ENCODE measurements around the gene FAM120C. TPM values are rescaled to one million over a fixed set of nuclear protein-coding genes. Genes with fewer than 3 reads are reported as not detected.
A peak's percentile ranks its signal among the peaks of the same experiment; 100 is the strongest.

Gene FAM120C
- total and polyA plus RNA-seq, 2 experiments from 2014 or later, result 9.3 to 9.8 TPM

DNA sequence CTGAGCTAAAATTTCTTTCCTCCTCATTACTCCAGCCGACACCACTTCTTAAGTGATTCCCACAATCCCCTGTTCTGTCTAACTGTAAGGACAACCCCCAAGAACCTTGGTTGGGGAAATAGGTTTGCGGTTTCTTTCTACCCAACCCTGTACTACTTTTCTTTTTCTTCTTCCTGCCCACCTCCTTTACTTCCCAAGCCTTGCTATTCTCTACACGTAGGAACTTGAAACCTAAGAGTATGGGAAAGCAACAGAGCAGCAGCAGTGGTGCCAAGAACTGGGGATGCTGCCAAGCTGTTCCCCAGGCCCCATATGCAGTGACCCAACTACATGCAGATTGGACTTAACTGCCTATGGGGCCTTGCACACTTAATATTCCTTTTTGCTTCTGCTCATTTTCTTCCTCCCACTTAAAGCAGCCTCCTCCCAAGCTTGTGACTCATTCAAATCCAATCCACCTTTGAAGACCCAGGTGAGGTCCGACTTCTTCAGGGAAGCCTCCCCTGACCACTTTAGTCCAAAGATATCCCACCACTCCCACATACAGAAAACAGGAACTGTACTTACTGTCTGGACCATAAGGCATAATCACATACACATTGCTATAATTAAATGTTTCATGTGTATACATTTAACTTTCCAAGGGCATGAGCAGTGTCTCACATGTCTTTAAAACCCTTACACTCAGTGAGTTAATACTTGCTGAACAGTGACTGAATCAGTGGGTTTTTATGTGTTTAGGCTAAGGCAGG is 1.7 kb downstream of the FAM120C start:
- H3K9me3 Mint-ChIP-seq, result no peaks in the 10 kb centered on the region
- peaks cover 11% of the 10 kb centered on the region for H3K4me1 ChIP-seq (ENCODE audit: insufficient read depth)
- H3K9me2 ChIP-seq (ENCODE audit: insufficient read depth), result no peaks in the 10 kb centered on the region
- H3K27me3 ChIP-seq (ENCODE audit: insufficient read depth), result no peaks in the 10 kb centered on the region
- DNase-seq (ENCODE audit: low spot score), result no peak
- no peaks in the 10 kb centered on the region for H3K36me3 ChIP-seq (ENCODE audit: insufficient read depth)
- H3K27me3 Mint-ChIP-seq (ENCODE audit: insufficient read depth, low read depth, poor library complexity), result no peaks in the 10 kb centered on the region
- H3K4me2 ChIP-seq, result peak overlapping the region; percentile 82
- H3K27ac Mint-ChIP-seq, result peak overlapping the region; percentile 55; the same call in 1 of the 2 replicates
- TF ChIP-seq JUNB (IDR thresholded peaks at IDR 0.05; ENCODE audit: unreplicated experiment) (no peak), POLR2AphosphoS5 (IDR thresholded peaks at IDR 0.05; ENCODE audit: low read depth) (no peak), ZNF331 (CRISPR knock-in tag; IDR thresholded peaks at IDR 0.05; ENCODE audit: low read depth) (no peak), NANOG (IDR thresholded peaks at IDR 0.05; ENCODE audit: borderline replicate concordance) (no peak), STAT1 (IDR thresholded peaks at IDR 0.05; ENCODE audit: unreplicated experiment) (no peak), ZNF114 (CRISPR knock-in tag; IDR thresholded peaks at IDR 0.05) (no peak), CREB1 (CRISPR knock-in tag; IDR thresholded peaks at IDR 0.05; ENCODE audit: low read depth) (no peak), EZH2phosphoT487 (IDR thresholded peaks at IDR 0.05; ENCODE audit: unreplicated experiment) (no peak), EZH2 (IDR thresholded peaks at IDR 0.05; ENCODE audit: low read depth, unreplicated experiment) (no peak)
- TF ChIP-seq, protein P1, sequence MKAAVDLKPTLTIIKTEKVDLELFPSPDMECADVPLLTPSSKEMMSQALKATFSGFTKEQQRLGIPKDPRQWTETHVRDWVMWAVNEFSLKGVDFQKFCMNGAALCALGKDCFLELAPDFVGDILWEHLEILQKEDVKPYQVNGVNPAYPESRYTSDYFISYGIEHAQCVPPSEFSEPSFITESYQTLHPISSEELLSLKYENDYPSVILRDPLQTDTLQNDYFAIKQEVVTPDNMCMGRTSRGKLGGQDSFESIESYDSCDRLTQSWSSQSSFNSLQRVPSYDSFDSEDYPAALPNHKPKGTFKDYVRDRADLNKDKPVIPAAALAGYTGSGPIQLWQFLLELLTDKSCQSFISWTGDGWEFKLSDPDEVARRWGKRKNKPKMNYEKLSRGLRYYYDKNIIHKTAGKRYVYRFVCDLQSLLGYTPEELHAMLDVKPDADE (IDR thresholded peaks at IDR 0.05), result no peak
- TF ChIP-seq, protein P2, sequence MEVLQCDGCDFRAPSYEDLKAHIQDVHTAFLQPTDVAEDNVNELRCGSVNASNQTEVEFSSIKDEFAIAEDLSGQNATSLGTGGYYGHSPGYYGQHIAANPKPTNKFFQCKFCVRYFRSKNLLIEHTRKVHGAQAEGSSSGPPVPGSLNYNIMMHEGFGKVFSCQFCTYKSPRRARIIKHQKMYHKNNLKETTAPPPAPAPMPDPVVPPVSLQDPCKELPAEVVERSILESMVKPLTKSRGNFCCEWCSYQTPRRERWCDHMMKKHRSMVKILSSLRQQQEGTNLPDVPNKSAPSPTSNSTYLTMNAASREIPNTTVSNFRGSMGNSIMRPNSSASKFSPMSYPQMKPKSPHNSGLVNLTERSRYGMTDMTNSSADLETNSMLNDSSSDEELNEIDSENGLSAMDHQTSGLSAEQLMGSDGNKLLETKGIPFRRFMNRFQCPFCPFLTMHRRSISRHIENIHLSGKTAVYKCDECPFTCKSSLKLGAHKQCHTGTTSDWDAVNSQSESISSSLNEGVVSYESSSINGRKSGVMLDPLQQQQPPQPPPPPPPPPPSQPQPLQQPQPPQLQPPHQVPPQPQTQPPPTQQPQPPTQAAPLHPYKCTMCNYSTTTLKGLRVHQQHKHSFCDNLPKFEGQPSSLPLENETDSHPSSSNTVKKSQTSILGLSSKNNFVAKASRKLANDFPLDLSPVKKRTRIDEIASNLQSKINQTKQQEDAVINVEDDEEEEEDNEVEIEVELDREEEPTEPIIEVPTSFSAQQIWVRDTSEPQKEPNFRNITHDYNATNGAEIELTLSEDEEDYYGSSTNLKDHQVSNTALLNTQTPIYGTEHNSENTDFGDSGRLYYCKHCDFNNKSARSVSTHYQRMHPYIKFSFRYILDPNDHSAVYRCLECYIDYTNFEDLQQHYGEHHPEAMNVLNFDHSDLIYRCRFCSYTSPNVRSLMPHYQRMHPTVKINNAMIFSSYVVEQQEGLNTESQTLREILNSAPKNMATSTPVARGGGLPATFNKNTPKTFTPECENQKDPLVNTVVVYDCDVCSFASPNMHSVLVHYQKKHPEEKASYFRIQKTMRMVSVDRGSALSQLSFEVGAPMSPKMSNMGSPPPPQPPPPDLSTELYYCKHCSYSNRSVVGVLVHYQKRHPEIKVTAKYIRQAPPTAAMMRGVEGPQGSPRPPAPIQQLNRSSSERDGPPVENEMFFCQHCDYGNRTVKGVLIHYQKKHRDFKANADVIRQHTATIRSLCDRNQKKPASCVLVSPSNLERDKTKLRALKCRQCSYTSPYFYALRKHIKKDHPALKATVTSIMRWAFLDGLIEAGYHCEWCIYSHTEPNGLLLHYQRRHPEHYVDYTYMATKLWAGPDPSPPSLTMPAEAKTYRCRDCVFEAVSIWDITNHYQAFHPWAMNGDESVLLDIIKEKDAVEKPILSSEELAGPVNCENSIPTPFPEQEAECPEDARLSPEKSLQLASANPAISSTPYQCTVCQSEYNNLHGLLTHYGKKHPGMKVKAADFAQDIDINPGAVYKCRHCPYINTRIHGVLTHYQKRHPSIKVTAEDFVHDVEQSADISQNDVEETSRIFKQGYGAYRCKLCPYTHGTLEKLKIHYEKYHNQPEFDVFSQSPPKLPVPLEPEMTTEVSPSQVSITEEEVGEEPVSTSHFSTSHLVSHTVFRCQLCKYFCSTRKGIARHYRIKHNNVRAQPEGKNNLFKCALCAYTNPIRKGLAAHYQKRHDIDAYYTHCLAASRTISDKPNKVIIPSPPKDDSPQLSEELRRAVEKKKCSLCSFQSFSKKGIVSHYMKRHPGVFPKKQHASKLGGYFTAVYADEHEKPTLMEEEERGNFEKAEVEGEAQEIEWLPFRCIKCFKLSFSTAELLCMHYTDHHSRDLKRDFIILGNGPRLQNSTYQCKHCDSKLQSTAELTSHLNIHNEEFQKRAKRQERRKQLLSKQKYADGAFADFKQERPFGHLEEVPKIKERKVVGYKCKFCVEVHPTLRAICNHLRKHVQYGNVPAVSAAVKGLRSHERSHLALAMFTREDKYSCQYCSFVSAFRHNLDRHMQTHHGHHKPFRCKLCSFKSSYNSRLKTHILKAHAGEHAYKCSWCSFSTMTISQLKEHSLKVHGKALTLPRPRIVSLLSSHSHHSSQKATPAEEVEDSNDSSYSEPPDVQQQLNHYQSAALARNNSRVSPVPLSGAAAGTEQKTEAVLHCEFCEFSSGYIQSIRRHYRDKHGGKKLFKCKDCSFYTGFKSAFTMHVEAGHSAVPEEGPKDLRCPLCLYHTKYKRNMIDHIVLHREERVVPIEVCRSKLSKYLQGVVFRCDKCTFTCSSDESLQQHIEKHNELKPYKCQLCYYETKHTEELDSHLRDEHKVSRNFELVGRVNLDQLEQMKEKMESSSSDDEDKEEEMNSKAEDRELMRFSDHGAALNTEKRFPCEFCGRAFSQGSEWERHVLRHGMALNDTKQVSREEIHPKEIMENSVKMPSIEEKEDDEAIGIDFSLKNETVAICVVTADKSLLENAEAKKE (CRISPR knock-in tag; IDR thresholded peaks at IDR 0.05), result no peak
- TF ChIP-seq, protein P3, sequence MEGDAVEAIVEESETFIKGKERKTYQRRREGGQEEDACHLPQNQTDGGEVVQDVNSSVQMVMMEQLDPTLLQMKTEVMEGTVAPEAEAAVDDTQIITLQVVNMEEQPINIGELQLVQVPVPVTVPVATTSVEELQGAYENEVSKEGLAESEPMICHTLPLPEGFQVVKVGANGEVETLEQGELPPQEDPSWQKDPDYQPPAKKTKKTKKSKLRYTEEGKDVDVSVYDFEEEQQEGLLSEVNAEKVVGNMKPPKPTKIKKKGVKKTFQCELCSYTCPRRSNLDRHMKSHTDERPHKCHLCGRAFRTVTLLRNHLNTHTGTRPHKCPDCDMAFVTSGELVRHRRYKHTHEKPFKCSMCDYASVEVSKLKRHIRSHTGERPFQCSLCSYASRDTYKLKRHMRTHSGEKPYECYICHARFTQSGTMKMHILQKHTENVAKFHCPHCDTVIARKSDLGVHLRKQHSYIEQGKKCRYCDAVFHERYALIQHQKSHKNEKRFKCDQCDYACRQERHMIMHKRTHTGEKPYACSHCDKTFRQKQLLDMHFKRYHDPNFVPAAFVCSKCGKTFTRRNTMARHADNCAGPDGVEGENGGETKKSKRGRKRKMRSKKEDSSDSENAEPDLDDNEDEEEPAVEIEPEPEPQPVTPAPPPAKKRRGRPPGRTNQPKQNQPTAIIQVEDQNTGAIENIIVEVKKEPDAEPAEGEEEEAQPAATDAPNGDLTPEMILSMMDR (conservative IDR thresholded peaks at IDR 0.05; ENCODE audit: low read depth in 2 of 2), result no peak
- TF ChIP-seq, protein P4, sequence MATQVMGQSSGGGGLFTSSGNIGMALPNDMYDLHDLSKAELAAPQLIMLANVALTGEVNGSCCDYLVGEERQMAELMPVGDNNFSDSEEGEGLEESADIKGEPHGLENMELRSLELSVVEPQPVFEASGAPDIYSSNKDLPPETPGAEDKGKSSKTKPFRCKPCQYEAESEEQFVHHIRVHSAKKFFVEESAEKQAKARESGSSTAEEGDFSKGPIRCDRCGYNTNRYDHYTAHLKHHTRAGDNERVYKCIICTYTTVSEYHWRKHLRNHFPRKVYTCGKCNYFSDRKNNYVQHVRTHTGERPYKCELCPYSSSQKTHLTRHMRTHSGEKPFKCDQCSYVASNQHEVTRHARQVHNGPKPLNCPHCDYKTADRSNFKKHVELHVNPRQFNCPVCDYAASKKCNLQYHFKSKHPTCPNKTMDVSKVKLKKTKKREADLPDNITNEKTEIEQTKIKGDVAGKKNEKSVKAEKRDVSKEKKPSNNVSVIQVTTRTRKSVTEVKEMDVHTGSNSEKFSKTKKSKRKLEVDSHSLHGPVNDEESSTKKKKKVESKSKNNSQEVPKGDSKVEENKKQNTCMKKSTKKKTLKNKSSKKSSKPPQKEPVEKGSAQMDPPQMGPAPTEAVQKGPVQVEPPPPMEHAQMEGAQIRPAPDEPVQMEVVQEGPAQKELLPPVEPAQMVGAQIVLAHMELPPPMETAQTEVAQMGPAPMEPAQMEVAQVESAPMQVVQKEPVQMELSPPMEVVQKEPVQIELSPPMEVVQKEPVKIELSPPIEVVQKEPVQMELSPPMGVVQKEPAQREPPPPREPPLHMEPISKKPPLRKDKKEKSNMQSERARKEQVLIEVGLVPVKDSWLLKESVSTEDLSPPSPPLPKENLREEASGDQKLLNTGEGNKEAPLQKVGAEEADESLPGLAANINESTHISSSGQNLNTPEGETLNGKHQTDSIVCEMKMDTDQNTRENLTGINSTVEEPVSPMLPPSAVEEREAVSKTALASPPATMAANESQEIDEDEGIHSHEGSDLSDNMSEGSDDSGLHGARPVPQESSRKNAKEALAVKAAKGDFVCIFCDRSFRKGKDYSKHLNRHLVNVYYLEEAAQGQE (IDR thresholded peaks at IDR 0.05; ENCODE audit: unreplicated experiment), result no peak
- H3K36me3 Mint-ChIP-seq (ENCODE audit: low read depth), result peaks cover 7% of the 10 kb centered on the region; the same call in 2 of the 3 replicates
- no peaks in the 10 kb centered on the region for H3F3A ChIP-seq (replicated peaks; ENCODE audit: low read depth)
- peaks cover 62% of the 10 kb centered on the region for H3K79me2 ChIP-seq (replicated peaks; ENCODE audit: insufficient read depth)
- no peaks in the 10 kb centered on the region; the same call in 1 of the 2 replicates for H4K20me1 ChIP-seq (replicated peaks; ENCODE audit: insufficient read depth)
- peak overlapping the region; percentile 67 for H3K4me3 ChIP-seq
- peaks cover 35% of the 10 kb centered on the region for H3K4me1 Mint-ChIP-seq
- peak overlapping the region; percentile 80 for H3K4me3 Mint-ChIP-seq
- no peak for ATAC-seq
- H3K27ac ChIP-seq (ENCODE audit: low read depth), result no peak overlapping the region
- no peak overlapping the region for H2AFZ ChIP-seq
